Caco-2 (cell line): ENCODE data around the gene ZFR2. TPM values are rescaled to one million over a fixed set of nuclear protein-coding genes. Genes with fewer than 3 reads are reported as not detected.

Source experiments
- BruUV-seq: library from RNA; stranded (reverse); fragments of 400-500 nt; replicated peaks from 2 replicates; lab custom pipeline; 2021; lab: Mats Ljungman, UMichigan
- CTCF ChIA-PET: fragments of 300-600 bp; sonication (Branson Sonifier 250); formaldehyde crosslinking; loops from one replicate; lab custom pipeline; 2022; ENCODE audit warnings: antibody characterized with exemption; lab: Charles Lee
- POLR2A ChIA-PET: fragments of 300-600 bp; sonication (Branson Sonifier 250); formaldehyde crosslinking; loops from one replicate; lab custom pipeline; 2022; ENCODE audit warnings: antibody characterized with exemption; lab: Charles Lee
- DNase-seq, 2 experiments: peaks; one replicate each; pipeline versions ENCODE4 v3.0.0 to v3.0.0-alpha.2; 2020 to 2022
- H3K27me3 ChIP-seq: replicated peaks from 2 replicates; pipeline ENCODE4 v1.6.0; 2011; ENCODE audit warnings: low read length; ENCODE audit not compliant: control insufficient read depth, insufficient read depth
- H3K36me3 ChIP-seq: 2 replicates; pipeline ENCODE4 v1.5.1; 2011; ENCODE audit warnings: low read length; ENCODE audit not compliant: control insufficient read depth, insufficient read depth
- H3K4me1 ChIP-seq: fragments of 250-450 bp; sonication (Bioruptor Pico); 2 replicates; pipeline ENCODE4 v1.5.1; 2020; ENCODE audit warnings: mild to moderate bottlenecking
- H3K4me3 ChIP-seq: 2 replicates; pipeline ENCODE4 v1.5.1; 2011; ENCODE audit warnings: low read depth, mild to moderate bottlenecking, control low read depth, low read length
- H3K9me3 ChIP-seq: fragments of 250-450 bp; sonication (Bioruptor Pico); 2 replicates; pipeline ENCODE4 v1.5.1; 2020; ENCODE audit warnings: mild to moderate bottlenecking, moderate library complexity
- H3K27ac Mint-ChIP-seq: one replicate; pipeline ENCODE4 v1.8.0; 2022; ENCODE audit warnings: mixed read lengths; ENCODE audit not compliant: unreplicated experiment
- H3K27me3 Mint-ChIP-seq: one replicate; pipeline ENCODE4 v1.8.0; 2022; ENCODE audit warnings: mixed read lengths; ENCODE audit not compliant: insufficient read depth, unreplicated experiment
- H3K36me3 Mint-ChIP-seq: one replicate; pipeline ENCODE4 v1.8.0; 2022; ENCODE audit warnings: mild to moderate bottlenecking, mixed read lengths; ENCODE audit not compliant: insufficient read depth, unreplicated experiment
- H3K4me1 Mint-ChIP-seq: one replicate; pipeline ENCODE4 v1.8.0; 2022; ENCODE audit warnings: low read depth, mixed read lengths; ENCODE audit not compliant: unreplicated experiment
- H3K4me3 Mint-ChIP-seq: one replicate; pipeline ENCODE4 v1.8.0; 2022; ENCODE audit warnings: mild to moderate bottlenecking, moderate library complexity, mixed read lengths; ENCODE audit not compliant: unreplicated experiment
- H3K9me3 Mint-ChIP-seq: one replicate; pipeline ENCODE4 v1.8.0; 2022; ENCODE audit warnings: mixed read lengths; ENCODE audit not compliant: unreplicated experiment
- intact Hi-C: fragments of 100-400 bp; cut with micrococcal nuclease; formaldehyde crosslinking; loops from one replicate; pipeline ENCODE4 v1.10.0; 2022; ENCODE audit not compliant: unreplicated experiment
- total RNA-seq: library from RNA; stranded (reverse); gene quantifications from 2 replicates; pipeline ENCODE4 v1.2.3, GENCODE V29; 2022
- TF ChIP-seq, protein P1 (sequence below), 2 experiments: fragments of 200-600 bp in 1 of 2; IDR thresholded peaks; 1 replicate in 1 of 2; 2 replicates in 1 of 2; pipeline versions ENCODE4 v1.5.1 to v1.8.0; 2011 to 2022; ENCODE audit warnings: antibody characterized with exemption in 1 of 2, control low read depth in 1 of 2, inconsistent platforms in 1 of 2, low read depth in 1 of 2, low read length in 1 of 2, mild to moderate bottlenecking in 1 of 2, moderate library complexity in 1 of 2; ENCODE audit not compliant: insufficient read depth in 1 of 2, severe bottlenecking in 1 of 2, unreplicated experiment in 1 of 2

The ZFR2 gene
- total RNA-seq, 1 experiment from 2014 or later: not detected

DNA sequence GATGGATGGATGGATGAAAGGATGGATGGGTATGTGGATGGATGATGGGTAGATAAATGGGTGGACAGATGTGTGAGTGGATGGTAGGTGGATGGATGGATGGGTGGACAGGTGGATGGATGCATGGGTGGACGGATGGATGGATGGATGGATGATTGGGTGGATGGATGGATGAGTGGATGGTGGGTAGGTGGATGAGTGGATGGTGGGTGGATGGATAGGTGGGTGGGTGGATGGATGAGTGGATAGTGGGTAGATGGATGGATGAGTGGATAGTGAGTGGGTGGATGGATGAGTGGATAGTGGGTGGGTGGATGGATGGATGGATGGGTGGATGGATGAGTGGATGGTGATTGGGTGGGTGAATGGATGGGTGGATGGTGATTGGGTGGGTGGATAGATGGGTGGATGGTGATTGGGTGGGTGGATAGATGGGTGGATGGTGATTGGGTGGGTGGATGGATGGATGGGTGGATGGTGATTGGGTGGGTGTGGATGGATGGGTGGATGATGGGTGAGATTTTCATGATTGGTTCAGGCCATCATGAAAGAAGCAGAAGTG, 92.3 kb downstream of the ZFR2 start:
- H3K9me3 ChIP-seq: peaks cover 8% of the 10 kb centered on the region; the same call in 1 of the 2 replicates
- no peak for DNase-seq
- peaks cover 6% of the 10 kb centered on the region for H3K9me3 Mint-ChIP-seq
- ChIA-PET POLR2A (no interaction called here), CTCF (no interaction called here)
- no peaks in the 10 kb centered on the region for H3K4me1 Mint-ChIP-seq
- H3K4me1 ChIP-seq: no peaks in the 10 kb centered on the region
- H3K27me3 Mint-ChIP-seq: no peaks in the 10 kb centered on the region
- H3K27ac Mint-ChIP-seq: no peak overlapping the region
- BruUV-seq: no TSS peak
- TF ChIP-seq, protein P1, sequence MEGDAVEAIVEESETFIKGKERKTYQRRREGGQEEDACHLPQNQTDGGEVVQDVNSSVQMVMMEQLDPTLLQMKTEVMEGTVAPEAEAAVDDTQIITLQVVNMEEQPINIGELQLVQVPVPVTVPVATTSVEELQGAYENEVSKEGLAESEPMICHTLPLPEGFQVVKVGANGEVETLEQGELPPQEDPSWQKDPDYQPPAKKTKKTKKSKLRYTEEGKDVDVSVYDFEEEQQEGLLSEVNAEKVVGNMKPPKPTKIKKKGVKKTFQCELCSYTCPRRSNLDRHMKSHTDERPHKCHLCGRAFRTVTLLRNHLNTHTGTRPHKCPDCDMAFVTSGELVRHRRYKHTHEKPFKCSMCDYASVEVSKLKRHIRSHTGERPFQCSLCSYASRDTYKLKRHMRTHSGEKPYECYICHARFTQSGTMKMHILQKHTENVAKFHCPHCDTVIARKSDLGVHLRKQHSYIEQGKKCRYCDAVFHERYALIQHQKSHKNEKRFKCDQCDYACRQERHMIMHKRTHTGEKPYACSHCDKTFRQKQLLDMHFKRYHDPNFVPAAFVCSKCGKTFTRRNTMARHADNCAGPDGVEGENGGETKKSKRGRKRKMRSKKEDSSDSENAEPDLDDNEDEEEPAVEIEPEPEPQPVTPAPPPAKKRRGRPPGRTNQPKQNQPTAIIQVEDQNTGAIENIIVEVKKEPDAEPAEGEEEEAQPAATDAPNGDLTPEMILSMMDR (IDR thresholded peaks at IDR 0.05; ENCODE audit: insufficient read depth in 1 of 2, low read depth in 1 of 2, low read length in 1 of 2, severe bottlenecking in 1 of 2, unreplicated experiment in 1 of 2): no peak
- intact Hi-C loops: no loop called here
- no peaks in the 10 kb centered on the region for H3K36me3 Mint-ChIP-seq
- no peaks in the 10 kb centered on the region for H3K36me3 ChIP-seq
- H3K4me3 Mint-ChIP-seq: no peak overlapping the region
- no peak overlapping the region for H3K4me3 ChIP-seq
- no peaks in the 10 kb centered on the region for H3K27me3 ChIP-seq

DNA sequence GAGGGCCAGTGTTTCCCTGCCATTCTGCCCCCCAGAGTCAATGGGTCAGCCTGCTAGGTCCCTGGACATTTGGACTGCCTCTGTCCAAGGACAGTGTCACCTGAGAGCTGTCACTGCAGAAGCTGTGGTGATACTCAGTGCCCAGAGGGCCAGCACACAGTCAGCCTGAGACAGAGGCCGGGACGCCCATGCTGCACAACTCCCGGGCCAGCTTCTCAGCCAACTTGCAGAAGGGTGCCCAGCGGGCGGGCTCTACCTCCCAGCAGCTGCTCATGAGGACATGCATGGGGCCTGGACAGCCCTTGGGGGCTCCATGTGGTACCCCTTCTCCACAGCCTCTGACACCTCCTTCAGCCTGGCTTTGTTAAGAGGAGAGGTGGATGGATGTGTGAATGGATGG, 93.0 kb downstream of the ZFR2 start:
- H3K4me3 Mint-ChIP-seq: no peak overlapping the region
- ChIA-PET CTCF (no interaction called here), POLR2A (no interaction called here)
- BruUV-seq: no TSS peak
- intact Hi-C loops: no loop called here
- H3K36me3 ChIP-seq: no peaks in the 10 kb centered on the region
- no peak for DNase-seq
- no peaks in the 10 kb centered on the region for H3K27me3 Mint-ChIP-seq
- TF ChIP-seq, protein P1 (IDR thresholded peaks at IDR 0.05; ENCODE audit: insufficient read depth in 1 of 2, low read depth in 1 of 2, low read length in 1 of 2, severe bottlenecking in 1 of 2, unreplicated experiment in 1 of 2): no peak
- no peak overlapping the region for H3K27ac Mint-ChIP-seq
- 0 out of 2 replicates have a peak, but pooled peaks cover under 1% of the 10 kb centered on the region for H3K9me3 ChIP-seq
- no peaks in the 10 kb centered on the region for H3K4me1 Mint-ChIP-seq
- H3K4me3 ChIP-seq: no peak overlapping the region
- no peaks in the 10 kb centered on the region for H3K36me3 Mint-ChIP-seq
- no peaks in the 10 kb centered on the region for H3K27me3 ChIP-seq
- H3K9me3 Mint-ChIP-seq: no peaks in the 10 kb centered on the region
- no peaks in the 10 kb centered on the region for H3K4me1 ChIP-seq

DNA sequence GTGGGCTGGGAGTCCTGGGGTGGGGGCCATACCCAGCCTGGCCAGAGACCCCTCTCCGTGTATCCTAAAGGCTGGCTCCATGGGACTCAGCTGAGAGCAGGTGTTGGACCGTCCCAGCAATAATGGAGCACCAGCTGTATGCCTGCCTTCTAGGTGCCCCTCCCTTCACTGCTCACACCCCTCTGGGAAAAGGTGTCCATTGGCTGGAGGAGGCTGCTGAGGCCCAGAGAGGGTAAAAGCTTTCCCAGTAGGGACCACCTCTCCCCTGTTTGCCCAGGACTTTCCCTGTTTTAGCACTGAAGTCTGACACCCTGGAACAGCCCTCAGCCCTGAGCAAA, 93.5 kb downstream of the ZFR2 start:
- H3K36me3 Mint-ChIP-seq: no peaks in the 10 kb centered on the region
- H3K4me3 ChIP-seq: no peak overlapping the region
- TF ChIP-seq, protein P1 (IDR thresholded peaks at IDR 0.05; ENCODE audit: insufficient read depth in 1 of 2, low read depth in 1 of 2, low read length in 1 of 2, severe bottlenecking in 1 of 2, unreplicated experiment in 1 of 2): no peak
- no peaks in the 10 kb centered on the region for H3K27me3 ChIP-seq
- no peaks in the 10 kb centered on the region for H3K27me3 Mint-ChIP-seq
- no peak overlapping the region for H3K27ac Mint-ChIP-seq
- H3K4me1 ChIP-seq: no peaks in the 10 kb centered on the region
- ChIA-PET CTCF (no interaction called here), POLR2A (no interaction called here)
- H3K9me3 Mint-ChIP-seq: no peaks in the 10 kb centered on the region
- DNase-seq: no peak
- no TSS peak for BruUV-seq
- no peaks in the 10 kb centered on the region for H3K4me1 Mint-ChIP-seq
- intact Hi-C loops: no loop called here
- no peak overlapping the region for H3K4me3 Mint-ChIP-seq
- H3K36me3 ChIP-seq: no peaks in the 10 kb centered on the region
- no peaks in the 10 kb centered on the region for H3K9me3 ChIP-seq
